Measurements from ENCODE around the gene TCF25. TPM values are rescaled to one million over a fixed set of nuclear protein-coding genes. Genes with fewer than 3 reads are reported as not detected.

The TCF25 gene
- total RNA-seq, 2 donors from 2014 or later = 166 to 247 TPM

DNA sequence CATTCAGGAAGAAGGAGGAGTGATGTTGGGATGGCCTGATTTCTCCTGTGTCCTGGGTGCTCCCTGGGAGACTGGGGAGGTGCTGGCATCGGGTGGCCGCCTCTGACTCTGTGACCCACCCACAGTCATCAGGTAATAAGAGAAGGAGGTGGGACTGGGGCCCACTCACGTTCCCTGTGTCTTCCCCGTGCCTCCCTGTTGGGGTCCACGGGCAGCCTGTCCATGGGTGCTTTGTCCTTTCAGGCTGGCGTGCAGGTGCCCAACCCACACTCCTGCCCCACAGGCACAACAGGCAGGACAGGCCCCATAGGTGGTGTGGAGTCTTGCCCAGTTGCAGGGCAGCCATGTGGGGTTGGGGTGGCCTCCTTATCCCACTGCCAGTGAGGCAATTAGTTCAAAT lies 79.2 kb downstream of the TCF25 start:
- Histone ChIP-seq H3K27ac (no peak overlapping the region), H3K4me1 (ENCODE audit: control insufficient read depth in 1 of 2, low read depth in 2 of 2) (peaks cover 6 to 16% of the 10 kb centered on the region in 2 donors), H3K27me3 (replicated peaks; ENCODE audit: insufficient read depth) (no peaks in the 10 kb centered on the region), H3K4me3 (no peak overlapping the region), H3K9me3 (no peaks in the 10 kb centered on the region), H3K36me3 (peaks cover 13% of the 10 kb centered on the region)
- DNase-seq (ENCODE audit: low spot score) = no peak
- no peak for ATAC-seq (ENCODE audit: insufficient number of reproducible peaks, low FRiP score, low read depth)
- TF ChIP-seq CTCF (IDR thresholded peaks at IDR 0.05) = no peak

- H3K4me1 ChIP-seq (ENCODE audit: control insufficient read depth in 1 of 2, low read depth in 2 of 2) = peaks cover 3 to 11% of the 10 kb centered on the region in 2 donors
- H3K9me3 ChIP-seq = no peaks in the 10 kb centered on the region
- H3K27ac ChIP-seq = no peak overlapping the region
- ATAC-seq (ENCODE audit: insufficient number of reproducible peaks, low FRiP score, low read depth) (no peak), DNase-seq (ENCODE audit: low spot score) (no peak)
- H3K36me3 ChIP-seq = peaks cover 18% of the 10 kb centered on the region
- TF ChIP-seq CTCF (IDR thresholded peaks at IDR 0.05) = no peak
- no peaks in the 10 kb centered on the region for H3K27me3 ChIP-seq (replicated peaks; ENCODE audit: insufficient read depth)
- H3K4me3 ChIP-seq = no peak overlapping the region
Measured at GRCh38 chr16:89953671-89954406, 80.4 kb downstream of the TCF25 start.

GRCh38 chr16:89954462-89954861 lies 81.1 kb downstream of the TCF25 start:
- Histone ChIP-seq H3K9me3 (no peaks in the 10 kb centered on the region), H3K4me1 (ENCODE audit: control insufficient read depth in 1 of 2, low read depth in 2 of 2) (peaks cover 3 to 6% of the 10 kb centered on the region in 2 donors), H3K27ac (no peak overlapping the region), H3K36me3 (peaks cover 22% of the 10 kb centered on the region), H3K4me3 (no peak overlapping the region), H3K27me3 (replicated peaks; ENCODE audit: insufficient read depth) (no peaks in the 10 kb centered on the region)
- ATAC-seq (ENCODE audit: insufficient number of reproducible peaks, low FRiP score, low read depth) (no peak), DNase-seq (ENCODE audit: low spot score) (no peak)
- no peak for TF ChIP-seq CTCF (IDR thresholded peaks at IDR 0.05)

DNA sequence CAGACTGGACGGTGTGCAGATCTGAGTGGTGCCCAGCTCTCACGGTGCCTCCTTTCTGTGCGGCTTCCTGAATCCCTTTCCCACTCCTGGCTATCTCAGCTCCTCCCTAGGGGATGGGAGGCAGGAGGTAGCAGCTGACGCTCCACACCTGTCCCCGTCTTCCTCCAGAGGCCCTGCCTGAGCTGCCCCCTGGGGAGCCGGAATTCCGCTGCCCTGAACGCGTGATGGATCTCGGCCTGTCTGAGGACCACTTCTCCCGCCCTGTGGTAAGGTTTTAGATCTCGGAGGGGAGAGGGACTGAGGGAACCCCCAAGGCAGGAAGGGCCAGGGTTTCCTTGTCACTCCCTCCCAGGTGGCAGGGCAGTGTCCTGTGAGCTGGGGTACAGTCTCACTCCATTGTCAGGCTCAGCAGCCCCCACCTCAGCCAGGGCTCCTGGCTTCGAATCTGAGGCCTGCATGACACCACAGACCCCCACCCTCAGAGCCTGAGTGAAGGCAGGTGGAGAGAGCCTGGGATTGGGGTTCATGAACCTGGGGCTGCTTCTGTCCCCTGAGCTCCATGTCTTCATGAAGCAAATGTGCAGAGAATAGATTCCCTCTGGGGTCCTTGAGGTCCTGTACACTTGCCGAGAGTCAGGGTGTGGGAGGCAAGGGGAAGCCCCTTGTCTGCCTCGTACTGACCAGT lies 81.8 kb downstream of the TCF25 start:
- Histone ChIP-seq H3K4me1 (ENCODE audit: control insufficient read depth in 1 of 2, low read depth in 2 of 2) (no peaks in the 10 kb centered on the region), H3K9me3 (no peaks in the 10 kb centered on the region), H3K36me3 (peaks cover 22% of the 10 kb centered on the region), H3K27ac (no peak overlapping the region), H3K4me3 (no peak overlapping the region), H3K27me3 (replicated peaks; ENCODE audit: insufficient read depth) (no peaks in the 10 kb centered on the region)
- DNase-seq (ENCODE audit: low spot score) = no peak
- no peak for ATAC-seq (ENCODE audit: insufficient number of reproducible peaks, low FRiP score, low read depth)
- no peak for TF ChIP-seq CTCF (IDR thresholded peaks at IDR 0.05)

GRCh38 chr16:89956505-89957215 lies 83.3 kb downstream of the TCF25 start:
- Histone ChIP-seq H3K27me3 (replicated peaks; ENCODE audit: insufficient read depth) (no peaks in the 10 kb centered on the region), H3K4me1 (ENCODE audit: control insufficient read depth in 1 of 2, low read depth in 2 of 2) (no peaks in the 10 kb centered on the region), H3K9me3 (no peaks in the 10 kb centered on the region), H3K36me3 (peaks cover 22% of the 10 kb centered on the region), H3K4me3 (no peak overlapping the region), H3K27ac (no peak overlapping the region)
- no peak for TF ChIP-seq CTCF (IDR thresholded peaks at IDR 0.05)
- no peak for DNase-seq (ENCODE audit: low spot score)
- ATAC-seq (ENCODE audit: insufficient number of reproducible peaks, low FRiP score, low read depth) = no peak

All from thoracic aorta (tissue), 2 donors.